ENCODE results near the gene COX4I2. TPM values are rescaled to one million over a fixed set of nuclear protein-coding genes. Genes with fewer than 3 reads are reported as not detected.

Gene COX4I2
- total RNA-seq, 1 experiment from 2014 or later: not detected

DNA sequence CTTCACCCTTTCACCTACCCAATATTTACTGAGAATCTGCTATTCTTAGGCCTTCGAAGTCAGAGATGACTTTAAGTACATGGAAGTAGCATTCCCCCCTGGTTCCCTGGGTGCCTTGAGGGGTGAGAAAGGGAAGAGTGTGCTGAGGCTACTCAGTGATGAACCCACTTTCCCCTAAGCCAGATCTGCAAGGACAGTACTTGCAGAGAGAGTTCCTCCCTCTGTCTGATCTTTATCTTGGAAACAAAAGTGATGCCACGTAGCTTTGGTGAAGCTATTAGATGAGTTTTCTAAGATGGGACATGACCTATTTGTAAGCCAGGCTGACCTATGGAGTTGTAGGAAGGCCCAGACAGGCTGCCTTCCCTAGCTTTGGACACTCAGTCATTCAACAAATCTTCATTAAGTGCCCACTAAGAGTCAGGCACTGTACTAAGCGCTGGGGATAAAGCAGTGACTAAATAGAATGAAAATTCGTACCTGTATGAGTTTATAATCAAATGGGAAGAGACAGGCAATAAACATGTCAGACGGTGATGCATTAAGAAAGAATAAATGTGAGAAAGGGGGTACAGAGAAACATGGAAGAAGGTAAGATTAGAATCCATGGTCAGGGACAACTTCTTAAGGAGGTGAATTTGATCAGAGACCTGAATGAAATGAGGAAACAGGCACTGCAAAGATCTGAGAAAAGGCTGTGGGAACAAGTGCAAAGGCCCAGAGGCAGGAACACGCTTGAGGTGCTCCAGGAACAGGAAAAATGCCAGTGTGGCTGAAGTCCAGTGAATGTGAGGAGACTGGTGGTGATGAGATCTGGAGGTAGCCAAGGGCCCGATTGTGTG lies 42.8 kb downstream of the COX4I2 start:
- Histone ChIP-seq H3K9me3 (replicated peaks) (no peaks in the 10 kb centered on the region), H3K4me1 (replicated peaks) (peaks cover 54% of the 10 kb centered on the region), H3K27ac (no peak overlapping the region), H3K27me3 (replicated peaks) (no peaks in the 10 kb centered on the region), H3K4me3 (no peak overlapping the region), H3K36me3 (peaks cover 73% of the 10 kb centered on the region)
- no peak for DNase-seq (ENCODE audit: low read depth in 1 of 2, low spot score in 2 of 2)

DNA sequence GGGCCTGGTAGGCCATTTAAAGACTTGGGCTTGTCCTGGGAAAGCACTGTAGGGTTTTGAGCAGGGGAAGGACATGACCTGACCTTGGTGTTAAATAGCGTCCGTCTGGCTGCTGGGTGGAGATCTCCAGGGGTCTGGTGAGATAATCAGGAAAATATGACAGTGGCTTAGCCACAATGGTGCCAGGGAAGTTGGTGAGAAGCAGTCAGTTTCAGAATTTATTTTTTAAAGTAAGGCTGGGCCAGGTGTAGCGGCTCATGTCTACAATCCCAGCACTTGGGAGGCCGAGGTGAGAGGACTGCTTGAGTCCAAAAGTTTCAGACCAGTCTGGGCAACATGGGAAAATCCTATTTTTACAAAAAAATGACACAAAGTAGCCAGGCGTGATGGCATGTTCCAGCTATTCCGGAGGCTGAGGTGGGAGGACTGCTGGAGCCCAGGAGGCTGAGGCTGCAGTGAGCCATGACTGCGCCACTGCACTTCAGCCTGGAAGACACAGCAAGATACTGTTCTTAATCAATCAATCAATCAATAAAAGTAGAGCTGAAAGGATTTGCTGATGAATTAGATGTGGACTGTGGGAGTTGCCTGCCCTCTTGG lies 43.5 kb downstream of the COX4I2 start:
- Histone ChIP-seq H3K4me1 (replicated peaks) (peaks cover 48% of the 10 kb centered on the region), H3K27me3 (replicated peaks) (no peaks in the 10 kb centered on the region), H3K27ac (no peak overlapping the region), H3K9me3 (replicated peaks) (no peaks in the 10 kb centered on the region), H3K4me3 (no peak overlapping the region), H3K36me3 (peaks cover 71% of the 10 kb centered on the region)
- no peak for DNase-seq (ENCODE audit: low read depth in 1 of 2, low spot score in 2 of 2)

- H3K4me1 ChIP-seq (replicated peaks): peaks cover 48% of the 10 kb centered on the region
- no peaks in the 10 kb centered on the region for H3K27me3 ChIP-seq (replicated peaks)
- peaks cover 71% of the 10 kb centered on the region for H3K36me3 ChIP-seq
- H3K27ac ChIP-seq: no peak overlapping the region
- H3K4me3 ChIP-seq: no peak overlapping the region
- H3K9me3 ChIP-seq (replicated peaks): no peaks in the 10 kb centered on the region
- no peak for DNase-seq (ENCODE audit: low read depth in 1 of 2, low spot score in 2 of 2)
Measured at GRCh38 chr20:31681769-31682168, 44.1 kb downstream of the COX4I2 start.

DNA sequence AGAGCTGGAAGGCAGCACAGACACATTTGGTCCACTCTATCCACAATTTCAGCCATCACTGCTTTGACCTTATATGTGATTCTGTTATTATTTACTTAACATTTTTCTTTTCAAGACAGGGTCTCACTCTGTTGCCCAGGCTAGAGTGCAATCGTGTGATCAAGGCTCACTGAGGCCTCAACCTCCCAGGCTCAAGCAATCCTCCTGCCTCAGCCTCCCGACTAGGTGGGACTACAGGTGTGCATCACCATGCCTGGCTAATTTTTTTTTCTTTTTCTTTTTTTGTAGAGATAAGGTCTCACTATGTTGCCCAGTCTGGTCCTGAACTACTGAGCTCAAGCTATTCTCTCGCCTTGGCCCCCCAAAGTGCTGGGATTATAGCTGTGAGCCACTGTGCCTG lies 44.6 kb downstream of the COX4I2 start:
- H3K27me3 ChIP-seq (replicated peaks): no peaks in the 10 kb centered on the region
- no peak for DNase-seq (ENCODE audit: low read depth in 1 of 2, low spot score in 2 of 2)
- H3K9me3 ChIP-seq (replicated peaks): no peaks in the 10 kb centered on the region
- peaks cover 74% of the 10 kb centered on the region for H3K36me3 ChIP-seq
- H3K27ac ChIP-seq: no peak overlapping the region
- H3K4me3 ChIP-seq: no peak overlapping the region
- H3K4me1 ChIP-seq (replicated peaks): peaks cover 48% of the 10 kb centered on the region

DNA sequence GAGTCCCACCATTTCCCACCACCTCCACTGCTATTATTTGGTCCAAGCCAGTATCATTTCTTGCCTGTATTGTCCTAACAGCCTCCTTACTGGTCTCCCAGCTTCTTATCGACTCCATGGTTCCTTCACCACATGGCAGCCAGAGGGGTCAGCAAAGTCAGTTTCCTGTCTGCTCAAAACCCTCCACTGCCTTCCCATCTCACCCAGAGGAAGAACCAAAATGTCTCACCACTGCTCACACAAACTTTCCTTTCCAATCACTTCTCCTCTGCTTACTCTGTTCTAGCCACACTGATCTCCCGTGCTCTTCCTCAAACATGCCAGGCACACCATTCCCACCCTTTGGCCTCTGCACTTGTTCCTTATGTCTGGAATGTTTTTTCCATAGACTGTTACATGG lies 45.2 kb downstream of the COX4I2 start:
- Histone ChIP-seq H3K27me3 (replicated peaks) (no peaks in the 10 kb centered on the region), H3K4me1 (replicated peaks) (peaks cover 42% of the 10 kb centered on the region), H3K27ac (no peak overlapping the region), H3K9me3 (replicated peaks) (no peaks in the 10 kb centered on the region), H3K4me3 (no peak overlapping the region), H3K36me3 (peaks cover 72% of the 10 kb centered on the region)
- DNase-seq (ENCODE audit: low read depth in 1 of 2, low spot score in 2 of 2): no peak

- H3K36me3 ChIP-seq: peaks cover 67% of the 10 kb centered on the region
- no peaks in the 10 kb centered on the region for H3K9me3 ChIP-seq (replicated peaks)
- no peak overlapping the region for H3K27ac ChIP-seq
- no peaks in the 10 kb centered on the region for H3K27me3 ChIP-seq (replicated peaks)
- no peak overlapping the region for H3K4me3 ChIP-seq
- peaks cover 27% of the 10 kb centered on the region for H3K4me1 ChIP-seq (replicated peaks)
- DNase-seq (ENCODE audit: low read depth in 1 of 2, low spot score in 2 of 2): no peak
Measured at GRCh38 chr20:31684153-31685015, 46.7 kb downstream of the COX4I2 start.

- H3K27me3 ChIP-seq (replicated peaks): no peaks in the 10 kb centered on the region
- no peak overlapping the region for H3K4me3 ChIP-seq
- no peak for DNase-seq (ENCODE audit: low read depth in 1 of 2, low spot score in 2 of 2)
- no peaks in the 10 kb centered on the region for H3K9me3 ChIP-seq (replicated peaks)
- peaks cover 13% of the 10 kb centered on the region for H3K4me1 ChIP-seq (replicated peaks)
- peaks cover 59% of the 10 kb centered on the region for H3K36me3 ChIP-seq
- no peak overlapping the region for H3K27ac ChIP-seq
Measured at GRCh38 chr20:31685853-31686643, 48.3 kb downstream of the COX4I2 start.

- Histone ChIP-seq H3K27me3 (replicated peaks) (no peaks in the 10 kb centered on the region), H3K27ac (no peak overlapping the region), H3K9me3 (replicated peaks) (no peaks in the 10 kb centered on the region), H3K4me1 (replicated peaks) (peaks cover 19% of the 10 kb centered on the region), H3K36me3 (peaks cover 60% of the 10 kb centered on the region), H3K4me3 (no peak overlapping the region)
- DNase-seq (ENCODE audit: low read depth in 1 of 2, low spot score in 2 of 2): no peak
Measured at GRCh38 chr20:31687777-31688176, 50.1 kb downstream of the COX4I2 start.

- Histone ChIP-seq H3K9me3 (replicated peaks) (no peaks in the 10 kb centered on the region), H3K4me3 (no peak overlapping the region), H3K27ac (no peak overlapping the region), H3K36me3 (peaks cover 66% of the 10 kb centered on the region), H3K27me3 (replicated peaks) (no peaks in the 10 kb centered on the region), H3K4me1 (replicated peaks) (peaks cover 19% of the 10 kb centered on the region)
- DNase-seq (ENCODE audit: low read depth in 1 of 2, low spot score in 2 of 2): no peak
Measured at GRCh38 chr20:31689141-31689540, 51.4 kb downstream of the COX4I2 start.

GRCh38 chr20:31690124-31690666 lies 52.5 kb downstream of the COX4I2 start:
- Histone ChIP-seq H3K9me3 (replicated peaks) (no peaks in the 10 kb centered on the region), H3K27ac (no peak overlapping the region), H3K27me3 (replicated peaks) (no peaks in the 10 kb centered on the region), H3K4me1 (replicated peaks) (peaks cover 26% of the 10 kb centered on the region), H3K4me3 (no peak overlapping the region), H3K36me3 (peaks cover 69% of the 10 kb centered on the region)
- DNase-seq (ENCODE audit: low read depth in 1 of 2, low spot score in 2 of 2): no peak

DNA sequence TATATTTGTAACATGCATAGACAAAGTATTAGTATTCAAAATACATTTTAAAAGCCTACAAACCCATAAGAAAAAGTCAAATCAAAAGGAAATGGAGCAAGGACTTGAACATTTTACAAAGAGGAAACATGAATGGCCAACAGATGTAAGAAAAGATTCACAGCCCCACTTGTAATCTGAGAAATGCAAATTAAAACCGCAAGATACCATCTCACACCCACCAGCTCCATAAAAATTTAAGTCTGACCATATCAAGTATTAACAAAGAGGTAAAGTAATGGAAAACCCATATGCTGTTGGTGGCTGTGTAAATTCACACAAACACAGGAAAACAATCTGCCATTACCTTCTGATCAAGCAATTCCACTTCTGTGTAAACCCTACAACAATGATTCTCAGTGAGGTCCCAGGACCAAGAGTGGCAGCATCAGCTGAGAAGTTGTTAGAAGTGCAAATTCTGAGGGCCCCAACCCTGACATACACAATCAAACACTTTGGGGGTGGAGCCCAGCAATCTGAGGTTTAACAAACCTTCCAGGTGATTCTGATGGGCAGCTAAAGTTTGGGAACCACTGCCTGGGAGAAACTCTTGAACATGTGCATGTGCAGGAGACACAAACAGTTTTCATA lies 54.0 kb downstream of the COX4I2 start:
- Histone ChIP-seq H3K4me1 (replicated peaks) (peaks cover 35% of the 10 kb centered on the region), H3K4me3 (no peak overlapping the region), H3K36me3 (peaks cover 73% of the 10 kb centered on the region), H3K9me3 (replicated peaks) (no peaks in the 10 kb centered on the region), H3K27me3 (replicated peaks) (no peaks in the 10 kb centered on the region), H3K27ac (no peak overlapping the region)
- DNase-seq (ENCODE audit: low read depth in 1 of 2, low spot score in 2 of 2): no peak

DNA sequence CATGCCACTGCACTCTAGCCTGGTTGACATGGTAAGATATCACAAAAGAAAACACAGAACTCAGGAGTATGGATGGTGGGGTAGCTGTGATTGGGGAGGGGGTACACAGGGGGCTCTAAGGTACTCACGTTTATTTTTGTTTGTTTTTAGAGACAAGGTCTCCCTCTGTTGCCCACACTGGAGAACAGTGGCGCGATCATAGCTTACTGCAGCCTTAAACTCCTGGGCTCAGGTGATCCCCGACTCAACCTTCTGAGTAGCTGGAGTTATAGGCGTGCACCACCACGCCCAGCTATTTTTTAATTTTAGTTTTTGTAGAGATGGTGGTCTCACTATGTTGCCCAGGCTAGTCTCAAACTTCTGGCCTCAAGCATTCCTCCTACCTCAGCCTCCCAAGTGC lies 55.7 kb downstream of the COX4I2 start:
- no peaks in the 10 kb centered on the region for H3K27me3 ChIP-seq (replicated peaks)
- H3K9me3 ChIP-seq (replicated peaks): no peaks in the 10 kb centered on the region
- H3K4me1 ChIP-seq (replicated peaks): peaks cover 35% of the 10 kb centered on the region
- H3K36me3 ChIP-seq: peaks cover 67% of the 10 kb centered on the region
- DNase-seq (ENCODE audit: low read depth in 1 of 2, low spot score in 2 of 2): no peak
- no peak overlapping the region for H3K27ac ChIP-seq
- H3K4me3 ChIP-seq: no peak overlapping the region
